GM19455 (cell line): ENCODE data around the gene RECQL.

Experiments
- ATAC-seq: cut with Tn5 transposase; IDR thresholded peaks from one replicate; pipeline ENCODE4 v1.9.1; 2021; ENCODE audit not compliant: unreplicated experiment

Gene RECQL

DNA sequence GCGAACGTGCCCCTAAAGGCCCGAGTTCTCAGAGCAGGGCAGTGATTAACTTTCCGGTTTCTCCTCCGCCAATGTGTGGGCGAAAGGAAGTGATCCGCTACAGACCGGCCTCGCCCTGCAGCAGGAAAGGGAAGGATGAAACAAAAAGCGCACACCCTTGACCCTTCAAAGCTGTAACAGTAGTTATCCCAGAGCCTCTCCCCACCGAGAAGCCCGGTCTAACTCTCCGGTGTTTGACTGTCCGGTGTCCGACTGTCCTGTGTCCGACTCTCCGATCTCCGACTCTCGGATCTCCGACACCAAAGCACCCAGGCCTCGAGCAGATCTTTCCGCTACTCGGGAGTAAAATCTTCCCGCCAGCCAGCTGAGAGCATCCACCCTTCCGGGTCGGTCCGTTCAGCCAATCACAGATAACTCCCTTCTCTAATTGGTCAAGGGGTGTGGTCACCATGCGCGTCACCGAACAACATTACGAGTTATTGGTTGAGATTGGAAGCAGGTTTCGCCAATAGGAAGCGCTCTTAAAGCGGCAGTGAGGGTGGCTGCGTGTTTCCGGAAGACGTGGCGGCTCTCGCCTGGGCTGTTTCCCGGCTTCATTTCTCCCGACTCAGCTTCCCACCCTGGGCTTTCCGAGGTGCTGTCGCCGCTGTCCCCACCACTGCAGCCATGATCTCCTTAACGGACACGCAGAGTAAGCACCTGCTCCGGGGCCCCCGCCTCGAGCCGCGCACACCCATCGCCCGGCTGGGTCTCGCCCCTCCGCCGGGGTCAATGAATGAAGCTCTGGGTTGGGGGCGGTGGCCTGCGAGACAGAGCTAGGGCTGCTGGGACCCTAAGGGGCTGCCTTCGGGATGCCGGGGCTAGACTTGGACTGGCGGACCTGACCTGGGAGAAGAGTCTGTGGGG is at the start of gene RECQL, which contains the start of gene GOLT1B:
TSS of gene RECQL (minus strand) at position 378 of the 906 bp plus-strand sequence. CDS start 2,065 bp downstream, outside the sequence.
TSS of gene GOLT1B (plus strand) at position 532 of the 906 bp plus-strand sequence. CDS start at position 667, 135 bp downstream.
- peak; percentile 98 for ATAC-seq

DNA sequence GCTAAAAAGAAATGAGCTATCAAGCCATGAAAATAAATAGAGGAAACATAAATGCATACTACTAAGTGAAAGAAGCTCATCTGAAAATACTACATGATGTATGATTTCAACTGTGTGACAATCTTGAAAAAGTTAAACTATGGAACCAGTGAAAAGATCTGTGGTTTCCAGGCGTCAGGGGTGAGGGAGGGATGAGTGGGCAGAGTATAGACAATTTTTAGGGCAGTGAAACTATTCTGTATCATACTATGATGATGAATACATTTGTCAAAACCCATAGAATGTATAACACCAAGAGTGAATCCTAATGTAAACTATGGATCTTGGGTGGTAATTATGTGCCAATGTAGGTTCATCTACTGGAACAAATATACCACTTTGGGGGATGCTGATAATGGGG is 46.0 kb upstream of the RECQL start:
- ATAC-seq = no peak

GRCh38 chr12:21546716-21547115 is 45.3 kb upstream of the RECQL start:
- ATAC-seq = no peak

DNA sequence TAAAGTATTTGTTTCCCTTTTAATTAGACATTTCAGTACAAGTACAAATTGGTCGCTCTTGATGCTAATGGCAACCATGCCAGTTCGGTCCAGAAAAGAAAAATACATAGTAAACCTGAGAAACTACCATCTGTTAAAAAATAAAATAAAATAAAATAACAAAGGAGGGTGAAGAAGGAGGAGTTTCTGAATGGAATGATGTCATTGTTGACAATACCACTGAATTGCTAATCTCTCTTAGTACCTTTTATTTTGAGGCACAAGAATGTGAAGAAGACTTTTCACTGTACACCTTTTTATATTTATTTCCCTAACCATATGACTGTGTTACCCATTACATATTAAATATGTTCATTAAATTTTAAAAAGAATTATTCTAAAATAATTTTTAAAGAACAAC is 44.1 kb upstream of the RECQL start:
- ATAC-seq = no peak

DNA sequence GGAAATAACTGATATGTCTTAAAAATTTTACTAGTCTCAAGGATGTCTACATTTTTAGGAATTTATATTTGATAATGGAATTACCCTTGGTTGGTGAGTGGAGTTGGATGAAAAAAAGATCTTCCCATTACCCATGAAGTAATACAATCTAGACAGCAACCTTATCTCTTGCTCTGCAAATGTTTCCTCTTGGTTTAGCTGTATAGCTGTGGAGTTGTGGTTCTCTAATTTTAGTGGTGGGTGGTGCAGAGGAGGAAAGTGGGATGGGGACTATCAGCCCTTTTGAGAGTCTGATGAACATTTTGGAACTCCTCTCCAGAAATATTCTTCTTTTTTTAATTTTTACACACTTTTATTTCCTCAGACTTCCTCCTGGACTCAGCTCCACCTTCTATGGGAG is 41.7 kb upstream of the RECQL start:
- no peak for ATAC-seq

GRCh38 chr12:21542403-21542802 is 41.0 kb upstream of the RECQL start:
- ATAC-seq = no peak

DNA sequence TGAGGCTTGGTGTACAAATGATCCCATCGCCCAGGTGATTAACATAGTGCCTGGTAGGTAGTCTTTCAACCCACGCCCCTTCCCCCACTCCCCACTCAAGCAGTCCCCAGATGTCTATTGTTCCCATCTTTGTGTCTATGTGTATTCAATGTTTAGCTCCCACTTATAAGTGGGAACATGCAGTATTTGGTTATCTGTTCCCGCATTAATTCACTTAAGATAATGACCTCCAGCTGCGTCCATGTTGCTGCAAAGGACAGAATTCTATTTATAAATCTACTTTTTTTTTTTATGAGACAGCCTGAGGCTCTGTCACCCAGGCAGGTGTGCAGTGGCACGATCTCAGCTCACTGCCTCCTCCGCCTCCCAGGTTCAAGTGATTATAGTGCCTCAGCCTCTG is 40.3 kb upstream of the RECQL start:
- ATAC-seq = no peak

DNA sequence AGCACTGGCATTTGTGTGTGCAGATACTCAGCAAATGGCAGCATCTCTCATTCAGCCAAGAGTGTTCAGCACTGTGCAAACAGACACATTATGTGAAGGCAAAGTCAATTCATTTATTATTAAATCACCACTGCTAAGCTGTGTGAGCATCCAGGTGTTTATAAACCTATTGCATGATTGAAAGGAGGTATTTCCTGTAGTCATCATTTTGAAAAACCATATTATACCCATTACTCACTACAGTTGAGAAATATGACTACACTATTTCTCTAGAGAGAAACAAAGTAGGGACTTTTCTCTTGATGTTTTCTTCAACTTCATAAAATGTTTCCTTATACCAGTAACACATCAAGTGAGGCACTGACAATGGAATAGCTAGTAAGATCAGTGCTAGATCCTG is 38.4 kb upstream of the RECQL start:
- no peak for ATAC-seq

DNA sequence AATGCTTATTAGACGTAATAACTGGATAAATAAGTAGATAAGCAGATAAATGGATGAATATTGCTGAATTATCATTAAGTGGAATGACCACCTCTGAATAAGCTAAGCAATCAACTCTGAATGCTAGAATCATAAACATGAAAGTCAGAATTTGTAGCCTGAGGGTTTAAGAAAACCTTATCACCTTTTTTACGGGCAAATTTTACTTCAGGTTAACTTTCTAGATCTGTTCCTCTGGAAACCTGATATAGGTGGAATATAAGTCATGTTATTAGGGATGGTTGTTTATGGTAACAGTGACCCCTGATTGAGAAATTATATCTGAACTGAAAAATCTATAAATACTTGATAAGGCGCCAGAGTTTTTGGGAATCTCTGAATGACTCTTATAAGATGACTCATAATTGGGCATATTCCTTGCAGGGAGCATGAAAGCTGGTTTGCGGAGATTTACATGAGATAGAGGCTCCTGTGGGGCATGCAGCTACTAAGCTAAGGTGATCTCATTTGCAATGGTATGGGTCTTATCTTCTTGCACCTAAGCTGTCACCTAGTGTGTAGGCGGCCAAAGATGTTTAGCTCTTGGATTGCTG is 36.7 kb upstream of the RECQL start:
- ATAC-seq = no peak

DNA sequence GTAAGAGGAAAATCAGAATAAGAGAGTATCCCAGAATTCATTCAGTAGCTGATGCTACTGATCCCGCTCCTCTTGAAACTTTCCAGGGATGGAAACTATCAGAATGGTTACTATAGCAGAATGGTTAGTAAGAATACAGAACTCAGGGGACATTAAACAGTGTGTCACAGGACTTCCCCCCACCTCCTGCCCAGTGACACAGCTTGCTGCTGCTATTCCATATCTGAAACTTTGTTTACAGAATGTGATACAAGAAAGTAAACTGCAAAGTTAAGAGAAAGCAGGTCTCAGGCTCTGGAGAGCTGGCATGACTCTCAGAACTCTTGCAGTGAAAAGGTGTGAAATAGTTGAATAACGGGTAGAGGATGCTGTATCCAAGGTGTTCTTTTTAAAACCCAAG is 28.0 kb upstream of the RECQL start:
- ATAC-seq = no peak

- no peak for ATAC-seq
Observed at GRCh38 chr12:21528953-21529352, 27.5 kb upstream of the RECQL start.

DNA sequence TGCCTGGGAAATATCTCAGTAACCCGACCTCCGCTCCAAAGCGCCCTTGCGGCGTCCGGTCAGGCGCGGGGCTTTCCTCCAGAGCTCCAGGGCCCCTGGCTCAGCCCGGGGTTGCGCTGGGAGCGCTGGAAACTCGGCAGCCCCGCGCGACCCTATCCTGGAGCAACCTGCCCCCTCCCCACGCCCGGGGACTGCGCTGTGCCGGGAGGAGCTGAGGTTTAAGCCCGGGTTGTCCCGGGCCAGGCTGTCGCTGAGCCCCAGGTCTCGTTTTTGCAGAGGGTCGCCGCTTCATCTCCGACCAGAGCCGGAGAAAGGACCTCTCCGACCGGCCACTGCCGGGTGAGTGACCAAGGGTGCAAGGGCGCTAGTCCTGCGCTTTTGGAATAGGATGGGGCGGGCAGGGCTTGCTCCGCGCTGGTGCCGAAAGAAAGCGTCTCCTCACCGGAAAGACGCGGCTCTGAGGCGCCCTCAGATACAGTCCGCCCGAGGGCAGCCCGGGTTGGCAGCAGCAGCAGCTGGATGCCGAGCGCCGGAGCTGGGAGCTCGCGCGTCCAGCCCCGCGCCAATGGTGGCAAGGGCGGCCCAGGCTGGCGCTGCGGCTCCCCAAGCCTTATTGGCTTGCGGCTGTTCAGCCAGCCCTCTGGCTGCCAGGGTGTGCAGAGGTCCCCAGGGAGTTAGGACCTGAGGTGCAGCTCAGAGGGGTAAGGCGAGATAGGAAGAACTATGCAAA is 26.2 kb upstream of the RECQL start:
- peak; percentile 85 for ATAC-seq

- ATAC-seq = no peak
Observed at GRCh38 chr12:21526721-21527345, 25.4 kb upstream of the RECQL start.

DNA sequence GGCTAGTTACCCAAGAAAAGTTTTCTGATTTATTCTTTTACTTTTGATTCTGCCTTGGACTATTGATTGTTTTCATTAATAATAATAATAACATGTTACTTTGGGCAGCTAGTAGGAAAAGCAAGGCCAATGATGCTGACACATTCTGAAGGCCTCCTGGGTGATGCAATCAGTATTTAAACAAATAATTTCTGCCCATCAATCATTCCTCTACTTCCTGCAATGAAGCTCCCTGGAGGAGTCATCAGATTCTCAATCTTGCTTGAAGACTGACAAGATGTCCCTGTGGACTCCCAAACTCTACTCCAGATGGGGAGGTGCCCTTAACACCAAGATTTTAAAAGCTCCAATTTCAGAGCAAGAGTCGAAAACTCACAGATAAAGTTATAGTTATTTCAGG is 24.6 kb upstream of the RECQL start, which contains the start of gene SPX:
TSS of gene SPX (plus strand) at position 244 of the 400 bp plus-strand sequence. CDS start 177 bp downstream, outside the sequence.
- no peak for ATAC-seq

GRCh38 chr12:21523148-21523547 is 21.7 kb upstream of the RECQL start:
- ATAC-seq = no peak

- no peak for ATAC-seq
Observed at GRCh38 chr12:21521541-21521940, 20.1 kb upstream of the RECQL start.

GRCh38 chr12:21518451-21518850 is 17.0 kb upstream of the RECQL start:
- ATAC-seq = no peak

DNA sequence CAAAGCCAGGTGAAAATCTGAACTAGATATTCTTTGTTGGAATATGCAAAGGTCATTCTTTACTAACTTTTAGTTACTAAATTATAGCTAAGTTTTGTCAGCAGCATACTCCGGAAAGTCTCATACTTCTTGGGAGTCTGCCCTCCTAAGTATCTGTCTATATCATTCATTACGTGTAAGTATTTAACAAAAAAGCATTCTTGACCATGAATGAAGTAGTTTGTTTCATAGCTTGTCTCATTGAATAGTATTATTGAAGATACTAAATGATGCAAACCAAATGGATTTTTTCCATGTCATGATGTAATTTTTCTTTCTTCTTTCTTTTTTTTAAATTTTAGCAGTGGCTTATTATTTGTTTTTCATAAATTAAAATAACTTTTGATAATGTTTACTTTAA is 14.8 kb upstream of the RECQL start:
- ATAC-seq = no peak

DNA sequence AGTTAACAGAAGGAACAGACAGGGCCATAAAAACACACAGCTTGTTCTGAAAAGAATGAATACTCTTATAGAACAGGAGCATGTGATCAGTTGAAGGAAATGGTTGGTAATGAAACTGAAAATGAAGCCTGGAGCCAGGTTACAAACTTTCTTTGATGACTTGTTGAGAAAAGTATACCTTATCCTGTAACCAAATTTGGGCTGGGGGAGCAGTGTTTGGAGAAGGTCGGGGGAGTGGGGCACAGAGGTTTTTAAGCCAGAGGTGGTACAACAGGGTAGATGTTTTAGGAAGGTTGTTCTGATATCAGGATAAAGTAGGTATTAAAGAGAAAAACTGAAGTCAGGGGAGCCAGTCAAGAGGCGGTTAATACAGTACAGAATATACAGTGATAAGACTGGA is 8.3 kb upstream of the RECQL start:
- peak; percentile 79 for ATAC-seq

DNA sequence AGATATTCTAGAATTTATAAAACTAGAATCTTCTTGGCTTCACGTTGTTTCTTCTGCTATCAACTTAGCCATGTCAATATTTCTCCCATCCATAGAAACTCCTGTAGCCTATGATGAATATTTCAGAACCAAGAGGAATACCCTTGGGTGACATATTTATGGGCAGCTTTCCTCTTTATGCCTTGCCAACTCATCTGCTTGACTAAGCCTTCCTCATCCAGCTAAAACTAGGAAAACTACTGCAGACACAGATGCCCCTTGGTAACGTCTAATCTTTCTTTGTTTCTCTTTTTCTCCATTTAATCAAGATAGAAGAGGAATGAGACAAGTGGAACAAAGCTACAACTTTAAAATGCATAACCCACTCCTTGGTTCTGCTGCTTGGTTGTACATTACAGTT is 6.4 kb upstream of the RECQL start:
- ATAC-seq = no peak

DNA sequence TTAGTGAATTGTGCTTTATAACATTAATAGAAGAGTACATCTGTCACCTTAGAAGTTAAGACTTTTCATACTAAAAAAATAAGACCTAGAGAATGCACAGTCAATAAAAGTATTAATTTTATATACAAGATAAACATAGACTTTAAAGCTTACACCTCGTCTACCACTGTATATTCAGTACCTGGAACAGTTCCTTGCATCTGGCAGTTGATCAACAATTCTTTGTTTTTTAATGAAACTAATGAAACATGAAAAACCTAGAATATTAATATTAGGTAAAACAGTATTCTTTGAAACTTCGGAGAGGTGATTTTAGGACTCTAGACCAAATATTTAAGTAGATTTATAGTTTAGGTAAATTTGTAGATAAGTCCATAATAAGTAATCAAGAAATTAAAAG is 4.5 kb upstream of the RECQL start:
- ATAC-seq = no peak
